Kidney capillary endothelial cell (primary cell): ENCODE results near the gene XCR1.

Experiments
- DNase-seq: peaks from one replicate; pipeline ENCODE4 v3.0.0-alpha.2; 2018; ENCODE audit warnings: low spot score

The XCR1 gene

DNA sequence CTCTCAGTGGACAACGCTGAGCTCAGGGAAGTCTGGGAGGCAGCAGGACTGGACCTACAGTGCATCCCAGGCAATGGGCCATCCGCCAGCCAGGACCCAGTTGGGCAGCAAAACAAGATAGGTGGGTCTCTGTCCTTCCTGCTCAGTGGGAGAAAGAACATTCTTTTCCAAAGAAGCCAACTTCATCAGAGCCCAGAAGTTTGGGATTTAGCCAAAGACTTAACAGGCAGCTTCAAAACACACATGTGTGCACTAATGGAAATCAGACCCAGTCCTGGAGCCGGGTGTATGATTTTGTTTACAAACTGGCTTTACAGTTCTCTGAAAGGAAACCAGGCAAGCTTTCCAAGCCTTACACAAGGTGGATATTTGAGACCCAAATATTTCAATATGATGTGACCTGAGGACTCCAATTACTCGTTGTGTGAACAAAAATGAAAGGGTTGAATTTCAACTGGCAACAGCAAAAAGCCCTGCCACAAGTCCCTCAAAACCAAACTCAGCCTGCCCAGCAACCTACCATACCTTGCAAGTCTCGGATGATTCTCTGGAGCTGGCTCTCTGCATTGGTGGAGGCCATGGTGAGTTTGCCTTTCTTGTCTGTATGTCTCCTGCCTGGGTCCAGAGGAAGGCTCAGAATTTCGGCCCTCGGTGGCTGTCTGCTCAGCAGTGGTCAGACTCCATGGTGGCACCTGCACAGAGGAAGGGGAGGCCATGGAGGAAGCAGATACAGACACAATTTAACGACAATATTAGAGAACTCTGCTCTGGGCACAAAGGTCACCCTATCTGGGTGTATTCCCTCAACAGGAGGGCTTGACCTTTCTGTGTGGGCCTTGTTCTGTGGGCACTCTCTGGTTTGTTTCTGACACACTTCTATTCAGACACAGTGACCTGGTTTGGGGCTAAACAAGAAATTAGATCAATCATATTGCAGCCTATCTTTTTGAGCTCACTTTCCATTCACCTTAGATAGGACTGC, 42.7 kb downstream of the XCR1 start:
- DNase-seq: no peak

DNA sequence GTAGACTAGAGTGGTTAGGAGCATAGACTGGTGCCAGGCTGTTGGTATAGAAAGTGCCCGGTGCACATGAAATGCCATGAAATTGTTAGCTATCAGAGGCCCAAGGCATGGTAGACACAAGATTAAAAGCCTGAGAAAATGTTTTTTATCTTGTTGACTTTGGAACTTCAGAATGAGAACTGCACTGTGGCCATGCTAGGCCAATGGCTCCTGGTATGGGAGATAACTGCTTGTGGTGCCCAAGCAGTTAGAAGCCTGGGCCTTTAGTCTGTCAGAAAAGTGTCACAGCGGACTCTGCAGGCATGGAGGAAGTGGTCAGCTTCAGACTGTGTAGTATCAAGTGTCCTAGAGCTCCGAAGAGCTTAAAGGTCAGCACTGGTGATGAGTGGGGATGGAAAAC, 43.5 kb downstream of the XCR1 start:
- DNase-seq: no peak

DNA sequence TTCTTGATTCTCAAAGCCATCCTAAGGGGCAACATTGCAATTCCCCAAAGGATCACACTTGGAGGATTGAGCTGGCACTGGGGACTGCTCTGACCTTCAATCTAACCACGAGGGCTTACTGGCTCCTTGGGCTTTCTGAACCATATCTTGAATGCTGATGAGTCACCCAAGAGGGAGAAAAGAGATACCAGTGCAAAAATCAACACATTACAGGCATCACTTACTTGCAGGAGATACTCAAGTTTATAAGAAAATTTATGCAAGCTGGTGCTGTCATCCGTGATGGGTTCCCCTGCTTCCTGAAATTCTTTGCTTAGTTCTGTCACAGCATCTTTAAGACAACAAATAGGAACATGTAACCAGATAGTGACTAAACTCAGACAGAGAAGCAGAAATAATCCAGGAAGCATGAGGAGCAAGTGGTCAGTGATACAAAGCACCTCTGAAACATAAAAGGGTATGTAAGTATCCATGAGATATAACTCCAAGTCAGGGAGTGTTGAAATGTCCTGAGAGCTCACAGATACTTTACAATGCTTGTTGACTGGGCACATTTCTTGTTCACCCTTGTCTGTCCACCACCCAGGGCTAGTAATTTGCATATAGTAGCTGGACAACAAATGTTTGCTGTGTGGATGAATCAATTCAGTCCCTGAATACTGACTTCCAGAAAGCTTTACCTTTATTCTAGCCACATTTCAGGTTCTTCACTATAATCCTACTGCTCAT, 45.8 kb downstream of the XCR1 start:
- DNase-seq: no peak

DNA sequence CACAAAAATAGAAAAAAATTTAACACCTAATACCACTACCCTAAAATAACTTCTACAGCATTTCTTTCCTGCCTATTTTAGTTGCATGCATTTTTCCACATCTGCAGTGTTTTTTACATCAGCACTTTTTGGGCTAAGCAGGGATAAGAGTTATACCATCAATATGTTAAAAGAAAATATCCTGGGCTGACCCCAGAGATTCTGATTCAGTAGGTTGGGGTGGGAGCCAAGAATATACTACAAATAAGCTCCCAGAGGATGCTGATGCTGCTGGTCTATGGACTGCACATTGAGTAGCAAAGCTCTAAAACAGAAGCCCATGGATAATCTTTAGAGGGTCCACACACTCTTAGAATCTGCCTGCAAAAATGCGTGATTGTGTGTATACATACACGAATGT, 46.5 kb downstream of the XCR1 start:
- no peak for DNase-seq

DNA sequence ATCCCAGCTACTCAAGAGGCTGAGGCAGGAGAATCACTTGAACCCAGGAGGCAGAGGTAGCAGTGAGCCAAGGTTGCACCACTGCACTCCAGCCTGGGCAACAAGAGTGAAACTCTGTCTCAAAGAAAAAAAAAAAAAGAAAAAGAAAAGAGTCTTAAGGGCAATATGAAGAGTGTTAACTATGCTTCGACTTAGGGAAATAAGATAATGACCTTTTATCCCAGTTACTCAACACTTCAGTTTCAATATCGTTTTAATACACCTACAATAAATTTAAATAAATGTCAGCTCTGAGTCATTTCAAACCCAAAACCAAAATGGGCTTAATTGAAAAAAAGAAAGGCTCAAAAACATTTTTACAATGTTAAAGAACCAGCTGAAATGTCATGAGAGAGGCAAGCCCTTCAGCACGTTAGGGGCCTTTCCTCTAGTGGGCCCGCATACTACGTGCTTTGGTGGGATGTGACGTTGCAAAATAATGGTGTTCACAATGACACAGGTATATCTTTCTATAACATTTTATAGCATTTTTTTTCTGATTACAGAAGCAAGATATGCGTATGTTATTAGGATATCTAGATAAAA, 47.0 kb downstream of the XCR1 start:
- no peak for DNase-seq

DNA sequence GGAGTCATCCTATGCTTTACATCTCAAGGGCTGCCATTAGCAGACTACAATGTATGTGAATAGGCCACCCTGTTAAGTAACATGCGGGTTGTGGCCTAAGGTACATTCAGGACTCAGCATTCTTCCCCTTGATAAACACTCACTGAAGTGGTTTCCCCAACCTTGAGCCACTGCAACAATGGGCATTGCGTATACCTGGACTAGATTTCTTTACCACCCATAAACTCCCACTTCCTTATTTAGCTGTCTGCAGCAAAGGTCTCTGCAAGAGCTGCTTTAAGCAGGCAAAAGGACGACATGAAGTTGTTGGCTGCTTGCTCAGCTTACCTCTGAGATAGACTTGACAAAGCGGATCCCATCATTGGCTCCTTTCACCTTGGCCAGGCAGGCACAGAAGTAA, 47.9 kb downstream of the XCR1 start:
- DNase-seq: no peak

DNA sequence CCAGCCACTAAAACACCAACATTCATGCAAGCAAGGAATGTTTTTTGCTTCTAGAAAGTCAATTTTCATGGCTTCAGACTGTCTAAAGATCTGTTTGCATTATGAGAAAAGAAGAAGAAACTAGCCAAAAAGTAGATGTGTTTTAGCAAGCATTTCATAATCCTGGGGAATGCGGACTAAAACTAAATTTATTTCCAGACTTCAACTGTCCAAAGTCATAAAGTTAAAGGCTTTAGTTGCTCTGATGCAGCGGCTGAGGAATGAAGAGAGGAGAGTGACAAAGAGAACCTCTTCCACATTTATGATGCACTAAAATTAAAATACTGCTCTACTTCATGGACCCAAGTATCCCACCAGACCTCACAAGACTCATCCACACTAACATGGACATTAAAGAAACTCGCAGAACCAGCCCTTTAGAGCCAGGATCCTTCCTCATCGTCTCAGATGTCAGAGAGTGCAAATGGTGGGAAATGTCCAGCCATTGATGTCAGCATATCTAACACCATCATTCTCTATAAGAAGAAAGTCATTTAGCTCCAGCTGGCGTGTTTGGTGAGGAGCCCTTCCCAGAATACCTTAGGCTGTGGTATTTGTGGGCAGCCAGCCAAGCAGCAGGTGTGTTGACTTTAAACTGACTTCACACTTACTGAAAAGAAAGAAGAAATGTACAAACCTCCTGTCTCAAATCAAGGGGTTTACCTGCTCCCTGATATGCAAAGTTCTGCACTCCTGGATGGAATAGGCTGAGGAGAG, 49.1 kb downstream of the XCR1 start:
- no peak for DNase-seq

DNA sequence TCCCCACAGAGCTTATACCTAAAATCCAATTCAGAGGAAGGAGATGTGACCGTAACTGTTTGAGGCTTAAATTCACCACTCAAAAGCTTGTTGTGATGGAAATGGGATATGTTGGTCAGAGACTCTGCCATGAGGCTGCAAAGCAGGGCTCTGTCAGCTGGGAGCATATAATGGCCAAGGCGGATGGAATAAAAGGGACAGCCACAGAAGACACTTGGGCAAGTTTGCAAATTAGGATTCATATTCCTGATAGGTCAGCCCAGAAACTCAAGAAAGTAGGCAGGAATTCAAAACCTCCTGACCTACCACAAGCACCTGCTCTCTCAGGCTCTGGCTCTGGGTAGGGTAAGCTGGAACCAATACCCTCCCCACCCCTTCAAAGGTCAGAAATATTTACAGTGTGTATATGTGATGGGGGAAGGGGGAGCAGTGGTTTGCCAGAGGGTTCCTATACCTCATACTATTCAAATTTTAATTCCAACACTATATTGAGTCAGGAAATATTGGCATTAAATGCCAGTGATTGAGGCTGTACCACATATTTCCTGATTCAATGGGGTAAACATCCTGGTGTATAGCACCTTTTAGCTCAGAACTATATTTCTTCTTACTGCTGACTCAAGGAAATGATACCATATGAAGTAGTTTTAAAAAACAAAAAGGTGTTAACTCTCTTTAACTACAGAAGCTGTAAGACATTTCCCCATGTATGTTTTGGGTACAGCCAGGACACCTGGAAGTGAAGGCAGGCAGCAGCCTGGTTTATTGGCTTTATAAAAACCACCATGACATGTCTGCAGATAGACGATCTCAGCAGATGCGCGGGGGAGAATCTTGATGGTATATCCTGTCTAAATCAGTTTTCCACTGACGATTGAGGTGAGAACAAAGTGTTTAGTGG, 50.8 kb downstream of the XCR1 start:
- DNase-seq: no peak

DNA sequence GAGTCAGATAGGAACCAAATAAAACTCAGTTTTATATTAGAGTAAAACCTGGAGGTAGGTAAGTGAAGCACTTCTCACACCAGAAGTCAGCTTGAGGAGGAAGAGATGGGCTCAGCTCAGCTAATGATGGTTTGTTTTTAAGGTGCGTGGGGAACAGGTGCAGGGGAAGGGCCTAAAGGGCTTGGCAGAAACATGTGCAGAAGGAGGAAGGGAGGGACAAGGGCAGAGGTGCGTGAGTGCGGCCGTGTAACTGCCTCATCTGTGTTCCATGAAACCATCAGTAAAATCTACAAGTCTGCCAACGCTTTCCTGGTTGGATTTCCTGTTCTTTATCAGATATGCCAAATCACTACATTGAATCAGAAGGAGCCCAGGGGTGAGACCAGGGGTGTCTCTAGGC, 51.6 kb downstream of the XCR1 start:
- no peak for DNase-seq

DNA sequence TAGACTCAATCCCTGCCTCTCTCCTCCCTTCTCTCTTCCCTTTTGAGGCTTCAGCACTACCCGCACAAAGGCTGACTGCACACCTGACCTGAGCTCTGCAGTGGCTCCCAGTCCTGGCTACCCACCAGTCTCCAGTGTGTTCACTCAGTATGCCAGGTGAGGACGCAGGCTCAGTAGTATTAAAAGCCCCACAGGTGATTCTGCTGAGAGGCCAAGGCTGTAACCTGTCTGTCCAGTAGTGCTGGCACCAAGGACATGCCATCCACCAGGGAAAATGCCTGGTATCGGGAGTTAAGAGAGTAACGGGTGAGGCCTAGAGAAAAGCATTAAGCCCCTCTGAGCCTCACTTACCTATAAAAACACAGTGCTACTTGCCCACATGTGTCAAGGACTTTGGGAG, 52.6 kb downstream of the XCR1 start:
- no peak for DNase-seq

DNA sequence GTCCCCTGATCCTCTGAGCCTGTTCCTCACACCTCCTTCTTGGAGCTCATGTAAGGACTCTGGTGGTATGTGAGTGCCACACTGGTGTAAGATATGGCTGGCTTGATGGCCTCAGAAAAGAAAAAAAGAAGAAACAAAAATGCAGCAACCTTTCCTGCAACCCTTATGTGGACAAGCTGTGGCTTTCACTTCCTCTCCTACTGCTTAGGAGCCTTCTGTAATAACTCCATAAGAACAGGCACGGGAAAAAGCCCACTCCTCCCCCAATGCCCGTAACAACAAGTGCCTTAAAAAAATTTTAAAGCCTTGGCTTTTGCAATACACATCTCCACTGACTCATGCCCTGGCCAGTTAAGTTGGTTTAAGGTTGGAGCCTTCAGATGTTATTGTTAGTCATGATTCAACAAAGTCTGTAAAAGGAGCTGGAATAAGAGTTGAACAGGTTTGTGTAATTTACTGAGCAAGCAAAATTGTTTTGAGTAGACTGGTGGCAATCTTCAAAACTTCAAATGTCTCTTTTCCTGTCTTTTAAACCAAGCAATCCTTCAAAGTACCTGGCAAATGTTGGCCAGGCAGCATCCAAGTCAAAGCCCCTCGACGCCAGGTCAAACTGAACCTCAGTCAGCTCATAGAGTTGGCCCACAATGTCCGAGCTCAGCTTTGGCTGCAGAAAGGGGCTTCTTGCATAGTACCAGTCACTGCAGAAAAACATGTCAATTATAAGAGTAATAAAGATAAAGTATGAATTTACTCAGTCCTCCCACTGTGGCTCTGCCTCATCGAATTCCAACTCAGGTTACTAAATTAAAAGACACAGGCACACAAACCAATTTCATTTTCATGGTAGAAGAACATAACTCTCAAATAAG, 54.5 kb downstream of the XCR1 start:
- DNase-seq: no peak

DNA sequence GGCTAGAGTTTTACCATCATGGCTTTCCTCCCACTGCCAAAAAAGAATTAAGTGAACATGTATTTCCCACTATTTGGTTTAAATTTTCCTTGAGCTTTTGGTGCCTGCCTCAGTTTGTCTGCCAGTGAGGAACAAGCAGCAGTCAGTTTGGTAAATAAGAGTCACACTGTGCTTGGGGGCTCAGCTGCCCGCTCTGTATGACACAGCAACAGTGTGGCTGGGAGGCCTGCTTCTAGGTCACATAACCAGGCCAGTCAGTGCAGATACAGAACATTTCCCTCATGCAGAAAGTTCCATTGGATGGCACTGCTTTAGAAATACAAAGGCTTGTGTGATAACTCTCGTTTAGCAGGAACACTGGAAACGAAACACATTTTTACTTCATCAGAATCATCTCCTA, 57.3 kb downstream of the XCR1 start:
- no peak for DNase-seq

DNA sequence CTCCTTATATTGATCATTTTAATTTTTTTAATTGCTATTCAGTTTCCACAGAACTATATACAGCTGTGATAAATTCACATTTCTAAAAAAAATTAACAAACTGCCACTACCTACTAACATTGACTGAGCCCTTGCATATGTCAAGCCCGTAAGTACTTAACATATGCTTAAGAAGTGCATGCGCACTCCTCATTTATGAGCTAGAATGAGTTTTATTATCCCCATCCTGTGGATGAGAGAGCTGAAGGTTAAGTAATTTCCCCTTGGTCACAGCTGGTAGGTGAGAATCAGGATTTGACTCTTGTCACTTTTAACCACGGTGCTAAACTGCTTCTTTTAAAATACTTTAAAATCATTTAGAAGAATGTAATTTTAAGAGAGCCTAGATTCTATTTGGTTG, 58.2 kb downstream of the XCR1 start:
- DNase-seq: no peak

DNA sequence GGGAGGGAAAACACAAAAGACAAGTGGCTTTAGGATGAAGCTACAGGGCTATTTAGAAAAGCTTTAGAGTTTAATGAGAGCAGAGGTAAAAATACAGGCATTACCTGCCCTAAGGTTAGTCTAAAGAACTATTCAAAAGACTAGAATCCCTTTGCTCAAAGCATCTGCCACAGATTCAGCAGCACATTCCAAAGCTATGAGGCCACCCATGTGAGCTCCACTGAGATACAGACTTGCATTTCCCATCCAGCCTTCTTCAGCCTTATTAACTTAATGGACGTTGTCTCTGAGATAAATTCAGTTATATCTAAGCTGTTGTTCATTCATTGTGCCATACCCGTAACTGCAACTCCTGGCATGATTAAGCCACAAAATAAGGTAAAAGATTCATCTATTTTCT, 58.6 kb downstream of the XCR1 start:
- no peak for DNase-seq

DNA sequence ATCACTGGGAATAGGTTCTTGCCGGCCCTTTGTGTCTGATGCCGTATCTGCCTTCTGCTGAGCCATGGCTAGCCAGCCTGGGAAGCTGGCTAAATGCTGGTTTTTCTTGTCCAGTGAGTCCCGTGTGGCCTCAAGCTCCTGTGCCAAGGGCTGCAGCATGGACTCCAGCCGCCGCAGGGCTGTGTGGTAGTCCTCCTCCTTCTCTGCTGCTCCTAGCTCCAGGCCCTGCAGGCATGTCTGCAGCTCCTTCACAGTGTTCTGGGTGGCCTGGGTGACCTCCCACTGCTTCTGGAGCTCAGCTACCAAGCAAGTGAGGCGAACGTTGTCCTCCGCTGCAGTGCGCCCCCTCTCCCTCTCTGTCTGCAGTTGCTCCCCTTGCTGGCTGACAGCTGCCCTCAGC, 59.1 kb downstream of the XCR1 start:
- no peak for DNase-seq

DNA sequence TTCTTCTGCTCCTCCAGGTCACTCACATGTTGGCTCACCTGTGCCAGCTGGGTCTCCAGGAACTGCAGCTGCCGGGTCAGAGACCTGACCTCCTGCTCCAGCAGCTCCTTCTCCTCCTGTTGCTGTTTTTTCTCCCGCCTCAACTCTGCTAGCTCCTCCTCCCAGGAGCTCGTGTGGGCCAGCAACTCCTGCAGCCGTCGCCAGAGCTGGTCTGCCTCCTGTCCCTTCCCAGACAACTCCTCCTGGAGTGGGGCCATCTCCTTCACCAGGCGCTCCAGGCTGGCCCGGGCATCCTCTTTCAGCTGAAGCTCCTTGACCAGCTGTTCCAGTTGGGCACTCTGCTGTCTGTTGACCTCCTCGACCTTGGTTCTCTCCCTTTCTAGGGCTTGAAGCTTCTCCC, 59.6 kb downstream of the XCR1 start:
- DNase-seq: no peak
